ENCODE measurements around the gene PCDHGA1. TPM values are rescaled to one million over a fixed set of nuclear protein-coding genes. Genes with fewer than 3 reads are reported as not detected.

PCDHGA1 gene
- total RNA-seq, 1 experiment from 2014 or later, result 0.04 TPM

GRCh38 chr5:141360685-141361084, 30.4 kb downstream of the PCDHGA1 start:
- Histone ChIP-seq H3K27ac (ENCODE audit: low read length) (no peak overlapping the region), H2AFZ (ENCODE audit: low read length) (0 out of 2 replicates have a peak overlapping the region, but pooled peaks have one; percentile 94), H3K4me1 (ENCODE audit: insufficient read depth, low read length) (0 out of 2 replicates have a peak, but pooled peaks cover 3% of the 10 kb centered on the region), H3K9ac (ENCODE audit: low read length) (no peak overlapping the region), H3K27me3 (ENCODE audit: low read length) (no peaks in the 10 kb centered on the region), H3K36me3 (ENCODE audit: low read depth, low read length) (no peaks in the 10 kb centered on the region), H3K9me3 (ENCODE audit: low read length) (no peaks in the 10 kb centered on the region; the same call in 1 of the 2 replicates), H4K20me1 (ENCODE audit: low read length) (no peaks in the 10 kb centered on the region), H3K79me2 (ENCODE audit: low read length) (no peaks in the 10 kb centered on the region), H3K4me3 (ENCODE audit: low read length) (peak overlapping the region; percentile 69; the same call in 1 of the 2 replicates), H3K4me2 (ENCODE audit: low read length) (peak overlapping the region; percentile 80; the same call in 1 of the 2 replicates), H3F3A (ENCODE audit: low read length, unreplicated experiment) (no peaks in the 10 kb centered on the region), H3K9me2 (replicated peaks; ENCODE audit: low read length) (no peaks in the 10 kb centered on the region)
- no TSS peak for BruUV-seq (replicated peaks)
- ChIA-PET CTCF (interaction anchor here (1.1 kb wide), 1 partner anchor 200 kb away, joined by 5 read pairs; no protein-coding TSS in a partner anchor), POLR2A (ENCODE audit: unreplicated experiment) (no interaction called here)
- intact Hi-C loops (cut with micrococcal nuclease), result loop anchor here (1.0 to 5.0 kb wide), 2 partner anchors 200 to 268 kb away; partner anchors contain the start of gene PCDHB2
- no peak for ATAC-seq
- DNase-seq, result no peak
- no peak for TF ChIP-seq EZH2 (IDR thresholded peaks at IDR 0.05; ENCODE audit: low read length, unreplicated experiment)
- no peak for TF ChIP-seq EZH2phosphoT487 (IDR thresholded peaks at IDR 0.05; ENCODE audit: borderline replicate concordance, low read length)
- TF ChIP-seq CTCF (conservative IDR thresholded peaks at IDR 0.05; ENCODE audit: low read depth, low read length), result no peak

- H3K36me3 ChIP-seq (ENCODE audit: low read depth, low read length), result no peaks in the 10 kb centered on the region; the same call in 1 of the 2 replicates
- H3K27ac ChIP-seq (ENCODE audit: low read length), result no peak overlapping the region
- H3K9me3 ChIP-seq (ENCODE audit: low read length), result no peaks in the 10 kb centered on the region; the same call in 1 of the 2 replicates
- ChIA-PET POLR2A (ENCODE audit: unreplicated experiment) (no interaction called here), CTCF (no interaction called here)
- no peak overlapping the region for H3K4me3 ChIP-seq (ENCODE audit: low read length)
- no TSS peak for BruUV-seq (replicated peaks)
- no peaks in the 10 kb centered on the region for H3K27me3 ChIP-seq (ENCODE audit: low read length)
- no peak overlapping the region for H2AFZ ChIP-seq (ENCODE audit: low read length)
- no peaks in the 10 kb centered on the region for H3K79me2 ChIP-seq (ENCODE audit: low read length)
- H3K9ac ChIP-seq (ENCODE audit: low read length), result no peak overlapping the region
- no peaks in the 10 kb centered on the region for H3K9me2 ChIP-seq (replicated peaks; ENCODE audit: low read length)
- intact Hi-C loops (cut with micrococcal nuclease), result loop anchor here (5.0 kb wide), 1 partner anchor 270 kb away; the partner anchor contains the start of gene PCDHB2
- no peak overlapping the region for H3K4me2 ChIP-seq (ENCODE audit: low read length)
- H3F3A ChIP-seq (ENCODE audit: low read length, unreplicated experiment), result no peaks in the 10 kb centered on the region
- H3K4me1 ChIP-seq (ENCODE audit: insufficient read depth, low read length), result 0 out of 2 replicates have a peak, but pooled peaks cover 3% of the 10 kb centered on the region
- H4K20me1 ChIP-seq (ENCODE audit: low read length), result no peaks in the 10 kb centered on the region
- no peak for TF ChIP-seq EZH2 (IDR thresholded peaks at IDR 0.05; ENCODE audit: low read length, unreplicated experiment)
- DNase-seq (no peak), ATAC-seq (no peak)
Measured at GRCh38 chr5:141362719-141363118, 32.4 kb downstream of the PCDHGA1 start.

GRCh38 chr5:141363952-141364660, 33.8 kb downstream of the PCDHGA1 start, which contains the start of gene PCDHGA5:
Gene PCDHGA5 (plus strand): TSS chr5:141364162. CDS start chr5:141364331, 169 bp downstream.
- CTCF ChIA-PET, result interaction anchor here (0.6 to 1.4 kb wide), 9 partner anchors 33 to 203 kb away, joined by 3 to 10 read pairs (median 5); partner anchors contain the start of gene PCDHB9
- intact Hi-C loops (cut with micrococcal nuclease), result loop anchor here (1.0 to 5.0 kb wide), 3 partner anchors 33 to 272 kb away; partner anchors contain the start of genes PCDHB2 and PCDHGB5

More at GRCh38 chr5:141363952-141364660, 33.8 kb downstream of the PCDHGA1 start, which contains the start of gene PCDHGA5:
- 0 out of 2 replicates have a peak, but pooled peaks cover 3% of the 10 kb centered on the region for H3K4me1 ChIP-seq (ENCODE audit: insufficient read depth, low read length)
- H3K4me3 ChIP-seq (ENCODE audit: low read length), result peak within 1 kb of the TSS; percentile 64
- H3K9ac ChIP-seq (ENCODE audit: low read length), result peak within 1 kb of the TSS; percentile 17; the same call in 1 of the 2 replicates
- H2AFZ ChIP-seq (ENCODE audit: low read length), result peak within 1 kb of the TSS; percentile 75
- H3K79me2 ChIP-seq (ENCODE audit: low read length), result no peaks in the 10 kb centered on the region
- POLR2A ChIA-PET (ENCODE audit: unreplicated experiment), result no interaction called here
- H3K36me3 ChIP-seq (ENCODE audit: low read depth, low read length), result no peaks in the 10 kb centered on the region; the same call in 1 of the 2 replicates
- DNase-seq (peak; percentile 45), ATAC-seq (peak; percentile 83)
- no peaks in the 10 kb centered on the region for H3K9me2 ChIP-seq (replicated peaks; ENCODE audit: low read length)
- H3K27me3 ChIP-seq (ENCODE audit: low read length), result no peaks in the 10 kb centered on the region
- TSS peak; percentile 39 for BruUV-seq (replicated peaks)
- TF ChIP-seq CTCF (conservative IDR thresholded peaks at IDR 0.05; ENCODE audit: low read depth, low read length) (peak; percentile 53), EZH2phosphoT487 (IDR thresholded peaks at IDR 0.05; ENCODE audit: borderline replicate concordance, low read length) (no peak), EZH2 (IDR thresholded peaks at IDR 0.05; ENCODE audit: low read length, unreplicated experiment) (no peak)
- no peaks in the 10 kb centered on the region for H3F3A ChIP-seq (ENCODE audit: low read length, unreplicated experiment)
- no peaks in the 10 kb centered on the region; the same call in 1 of the 2 replicates for H3K9me3 ChIP-seq (ENCODE audit: low read length)
- H3K4me2 ChIP-seq (ENCODE audit: low read length), result peak within 1 kb of the TSS; percentile 66
- no peak within 1 kb of the TSS for H3K27ac ChIP-seq (ENCODE audit: low read length)
- H4K20me1 ChIP-seq (ENCODE audit: low read length), result no peaks in the 10 kb centered on the region
